ENCODE measurements around the gene BBS10. TPM values are rescaled to one million over a fixed set of nuclear protein-coding genes. Genes with fewer than 3 reads are reported as not detected.
A peak's percentile ranks its signal among the peaks of the same experiment; 100 is the strongest.

Gene BBS10
- total and polyA plus RNA-seq, 2 of the 8 experiments (the other 6 are each of a cell fraction or from before 2014, with no cell fraction given) = 4.4 to 9.2 TPM

- H3K23ac ChIP-seq (ENCODE audit: insufficient read length) = no peak overlapping the region
- H3K56ac ChIP-seq (replicated peaks; ENCODE audit: insufficient read length, low read depth, low read length) = no peak overlapping the region
- H2AK5ac ChIP-seq (ENCODE audit: low read depth, low read length) = no peak overlapping the region
- no peaks in the 10 kb centered on the region for H3K79me1 ChIP-seq (ENCODE audit: low read depth, low read length)
- POLR2A ChIA-PET (ENCODE audit: partially characterized antibody) = no interaction called here
- H3K27ac ChIP-seq (ENCODE audit: low read depth, low read length) = no peak overlapping the region
- no peak overlapping the region for H3K14ac ChIP-seq (ENCODE audit: insufficient read length)
- H2BK120ac ChIP-seq (replicated peaks; ENCODE audit: low read depth, low read length) = no peak overlapping the region
- no peak overlapping the region for H3K4ac ChIP-seq (replicated peaks; ENCODE audit: insufficient read length, low read depth, low read length)
- H2AFZ ChIP-seq (ENCODE audit: low read length) = 0 out of 2 replicates have a peak overlapping the region, but pooled peaks have one; percentile 12
- WGBS, 2 experiments (ENCODE audit: extremely low coverage in 1 of 2, insufficient coverage in 1 of 2, insufficient read length in 1 of 2, insufficient replicate concordance in 2 of 2, low coverage in 1 of 2, low lambda C conversion rate in 2 of 2, missing lambda C conversion rate in 1 of 2) = 77% methylated on average over 9 of the region's 9 CpGs; no CpG with 5 or more reads in 1 of the 2 experiments
- peaks cover 0 to 2% (median 0%) of the 10 kb centered on the region in 4 experiments; a peak in 1 of 7 replicates for H3K4me1 ChIP-seq (replicated peaks in 1 of 4; ENCODE audit: control insufficient read depth in 3 of 4, insufficient read depth in 4 of 4, low read length in 3 of 4)
- H3K18ac ChIP-seq (ENCODE audit: extremely low read depth, low read length) = peak overlapping the region; percentile 55; the same call in 1 of the 2 replicates
- CTCF ChIA-PET (ENCODE audit: partially characterized antibody) = interaction anchor here (0.7 to 1.4 kb wide), 2 partner anchors 42 to 155 kb away, joined by 3 to 5 read pairs; no protein-coding TSS in a partner anchor
- H4K91ac ChIP-seq (replicated peaks; ENCODE audit: insufficient read length, low read length) = no peak overlapping the region
- H3K9me3 ChIP-seq (ENCODE audit: insufficient read depth in 2 of 2, low read depth in 1 of 2, low read length in 1 of 2) = no peaks in the 10 kb centered on the region
- TF ChIP-seq RAD21 (IDR thresholded peaks at IDR 0.05 in 1 of 2, conservative IDR thresholded peaks at IDR 0.05 in 1 of 2; ENCODE audit: low read depth in 2 of 2, low read length in 2 of 2) = peak in 1 of 2 experiments; percentile 10; a peak in 1 of 4 replicates
- TF ChIP-seq JUN (IDR thresholded peaks at IDR 0.05; ENCODE audit: low read depth, low read length) = no peak
- H2BK12ac ChIP-seq (ENCODE audit: low read depth, low read length) = no peak overlapping the region; the same call in 1 of the 2 replicates
- no peak overlapping the region for H4K5ac ChIP-seq (ENCODE audit: insufficient read length, low read depth, low read length)
- H3K4me3 ChIP-seq (ENCODE audit: extremely low read depth in 1 of 4, insufficient read depth in 2 of 4, low read depth in 3 of 4, low read length in 4 of 4) = no peak overlapping the region
- no peaks in the 10 kb centered on the region; a peak in 1 of 7 replicates for H3K27me3 ChIP-seq (replicated peaks in 1 of 4; ENCODE audit: control insufficient read depth in 3 of 4, extremely low read depth in 1 of 4, insufficient read depth in 3 of 4, low read length in 3 of 4)
- no peak overlapping the region; the same call in 1 of the 2 replicates for H2BK5ac ChIP-seq (ENCODE audit: low read depth, low read length)
- FAIRE-seq (no peak), DNase-seq (ENCODE audit: low read depth in 1 of 2, low spot score in 2 of 2) (no peak)
- 0 out of 4 replicates have a peak overlapping the region, but pooled peaks of 1 of the 2 experiments have one; percentile 4 for H3K4me2 ChIP-seq (ENCODE audit: insufficient read depth in 1 of 2, low read depth in 2 of 2, low read length in 2 of 2)
- H4K20me1 ChIP-seq (replicated peaks in 1 of 2; ENCODE audit: control insufficient read depth in 1 of 2, insufficient read depth in 2 of 2, low read length in 2 of 2) = no peaks in the 10 kb centered on the region
- no peak overlapping the region for H4K8ac ChIP-seq (ENCODE audit: extremely low read depth, insufficient read depth, low read length)
- H2BK20ac ChIP-seq (ENCODE audit: low read length) = no peak overlapping the region
- H2BK15ac ChIP-seq (ENCODE audit: low read length) = no peak overlapping the region
- H3K79me2 ChIP-seq (ENCODE audit: control insufficient read depth in 1 of 2, insufficient read depth in 2 of 2, low read length in 2 of 2) = no peaks in the 10 kb centered on the region
- no peak overlapping the region for H3K9ac ChIP-seq (replicated peaks in 1 of 4; ENCODE audit: extremely low read depth in 1 of 4, low read depth in 3 of 4, low read length in 3 of 4)
- H3K23me2 ChIP-seq (ENCODE audit: low read depth, low read length) = no peaks in the 10 kb centered on the region; the same call in 1 of the 2 replicates
- no peaks in the 10 kb centered on the region for H3K36me3 ChIP-seq (ENCODE audit: control insufficient read depth in 2 of 4, insufficient read depth in 4 of 4, low read length in 3 of 4)
Measured at GRCh38 chr12:76313299-76313698, 34.9 kb downstream of the BBS10 start.

All from H1 (cell line).